Activated CD8-positive, alpha-beta T cell treated with anti-CD3 and anti-CD28 coated beads for 36 hours (primary cell): ENCODE measurements around the gene CYB5R3. TPM values are rescaled to one million over a fixed set of nuclear protein-coding genes. Genes with fewer than 3 reads are reported as not detected.
"Not testable (repeated sequence)": the region's sequence is repeated elsewhere in the genome, so short reads cannot be mapped to it uniquely, and the experiment has no call there.

Experiments used
- ATAC-seq: fragments of 200-7000 bp; cut with Tn5 transposase; one replicate; pipeline ENCODE4 v1.10.0; 2021; ENCODE audit warnings: mild to moderate bottlenecking, moderate library complexity
- CTCF ChIA-PET: fragments of 350-600 bp; sonication (Branson Sonifier 250); formaldehyde crosslinking; loops from one replicate; lab custom pipeline; 2021; ENCODE audit warnings: antibody characterized with exemption; lab: Charles Lee
- POLR2A ChIA-PET: fragments of 350-600 bp; sonication (Branson Sonifier 250); formaldehyde crosslinking; loops from one replicate; lab custom pipeline; 2021; ENCODE audit warnings: antibody characterized with exemption; lab: Charles Lee
- DNase-seq: peaks from one replicate; pipeline ENCODE4 v3.0.0-alpha.2; 2020
- H3K27ac Mint-ChIP-seq: one replicate; pipeline ENCODE4 v1.8.0; 2021; ENCODE audit warnings: mild to moderate bottlenecking, mixed read lengths
- H3K27me3 Mint-ChIP-seq: one replicate; pipeline ENCODE4 v1.8.0; 2021; ENCODE audit warnings: mixed read lengths
- H3K36me3 Mint-ChIP-seq: one replicate; pipeline ENCODE4 v1.8.0; 2021; ENCODE audit warnings: low read depth, mixed read lengths
- H3K4me1 Mint-ChIP-seq: one replicate; pipeline ENCODE4 v1.8.0; 2021; ENCODE audit warnings: low read depth, mixed read lengths
- H3K4me3 Mint-ChIP-seq: one replicate; pipeline ENCODE4 v1.8.0; 2021; ENCODE audit warnings: mild to moderate bottlenecking, moderate library complexity, mixed read lengths
- H3K9me3 Mint-ChIP-seq: one replicate; pipeline ENCODE4 v1.8.0; 2021; ENCODE audit warnings: mixed read lengths
- CTCF ChIP-seq: fragments of 200-600 bp; IDR thresholded peaks from one replicate; pipeline ENCODE4 v1.8.0; 2022; ENCODE audit warnings: antibody characterized with exemption, mild to moderate bottlenecking
- intact Hi-C: fragments of 100-400 bp; cut with micrococcal nuclease; formaldehyde crosslinking; loops from one replicate; pipeline ENCODE4 v1.10.0; 2022
- total RNA-seq, 2 experiments: library from RNA; stranded (reverse); gene quantifications; one replicate each; pipeline ENCODE4 v1.2.3, GENCODE V29; 2021

Gene CYB5R3
- total RNA-seq, 2 experiments from 2014 or later = 64.2 to 64.3 TPM

GRCh38 chr22:42610186-42610585, 39.0 kb downstream of the CYB5R3 start:
- TF ChIP-seq CTCF = no peak
- Mint-ChIP-seq H3K4me3 (no peak overlapping the region), H3K36me3 (peaks cover 39% of the 10 kb centered on the region), H3K4me1 (peaks cover 57% of the 10 kb centered on the region), H3K27me3 (no peaks in the 10 kb centered on the region), H3K9me3 (no peaks in the 10 kb centered on the region), H3K27ac (peak overlapping the region; percentile 69)
- ATAC-seq (no peak), DNase-seq (no peak)
- intact Hi-C loops = no loop called here
- ChIA-PET POLR2A (interaction anchor here (0.7 to 9.0 kb wide), 3 partner anchors 12 to 1031 kb away, joined by 3 to 102 read pairs (median 69); no protein-coding TSS in a partner anchor), CTCF (interaction anchor here (1.2 to 3.4 kb wide), 4 partner anchors 11 to 49 kb away, joined by 3 to 13 read pairs (median 4); no protein-coding TSS in a partner anchor)

- peak; percentile 31 for ATAC-seq
- CTCF ChIA-PET = interaction anchor here (1.2 to 3.4 kb wide), 3 partner anchors 9 to 47 kb away, joined by 3 to 13 read pairs (median 5); no protein-coding TSS in a partner anchor
- intact Hi-C loops = no loop called here
- Mint-ChIP-seq H3K36me3 (peaks cover 39% of the 10 kb centered on the region), H3K4me1 (peaks cover 53% of the 10 kb centered on the region), H3K9me3 (no peaks in the 10 kb centered on the region), H3K27me3 (no peaks in the 10 kb centered on the region), H3K27ac (peak overlapping the region; percentile 69), H3K4me3 (no peak overlapping the region)
- DNase-seq = no peak
- TF ChIP-seq CTCF = no peak
- POLR2A ChIA-PET = interaction anchor here (1.0 to 9.0 kb wide), 5 partner anchors 10 to 26 kb away, joined by 3 to 102 read pairs (median 4); no protein-coding TSS in a partner anchor
These were observed 40.3 kb downstream of the CYB5R3 start for GRCh38 chr22:42608823-42609361.

- Mint-ChIP-seq H3K36me3 (peaks cover 36% of the 10 kb centered on the region), H3K27me3 (no peaks in the 10 kb centered on the region), H3K4me1 (peaks cover 55% of the 10 kb centered on the region), H3K9me3 (no peaks in the 10 kb centered on the region), H3K4me3 (no peak overlapping the region), H3K27ac (peak overlapping the region; percentile 69)
- DNase-seq (no peak), ATAC-seq (no peak)
- TF ChIP-seq CTCF = no peak
- ChIA-PET CTCF (interaction anchor here (1.8 to 3.4 kb wide), 2 partner anchors 14 to 46 kb away, joined by 5 to 13 read pairs; no protein-coding TSS in a partner anchor), POLR2A (interaction anchor here (1.0 to 9.0 kb wide), 5 partner anchors 10 to 25 kb away, joined by 3 to 102 read pairs (median 4); no protein-coding TSS in a partner anchor)
- intact Hi-C loops = no loop called here
These were observed 40.9 kb downstream of the CYB5R3 start for GRCh38 chr22:42608136-42608822.

GRCh38 chr22:42607641-42608040, 41.6 kb downstream of the CYB5R3 start:
- CTCF ChIA-PET, intact Hi-C loops, H3K4me3 Mint-ChIP-seq, DNase-seq, H3K27me3 Mint-ChIP-seq, H3K9me3 Mint-ChIP-seq, ATAC-seq, POLR2A ChIA-PET, H3K27ac Mint-ChIP-seq: not testable (repeated sequence)
- Mint-ChIP-seq H3K4me1 (peaks cover 51% of the 10 kb centered on the region), H3K36me3 (peaks cover 34% of the 10 kb centered on the region)

GRCh38 chr22:42604403-42604802, 44.8 kb downstream of the CYB5R3 start:
- ChIA-PET POLR2A (interaction anchor here (1.0 to 2.9 kb wide), 2 partner anchors 8 to 22 kb away, joined by 3 to 9 read pairs; no protein-coding TSS in a partner anchor), CTCF (no interaction called here)
- Mint-ChIP-seq H3K4me1 (peaks cover 32% of the 10 kb centered on the region), H3K27ac (no peak overlapping the region), H3K27me3 (no peaks in the 10 kb centered on the region), H3K36me3 (peaks cover 42% of the 10 kb centered on the region), H3K4me3 (no peak overlapping the region), H3K9me3 (no peaks in the 10 kb centered on the region)
- DNase-seq (no peak), ATAC-seq (no peak)
- intact Hi-C loops = no loop called here
- no peak for TF ChIP-seq CTCF
